GM19463 (cell line): ENCODE data around the gene CCNA2.
A peak's percentile ranks its signal among the peaks of the same experiment; 100 is the strongest.

Source experiments
- ATAC-seq: cut with Tn5 transposase; IDR thresholded peaks from one replicate; pipeline ENCODE4 v1.9.1; 2021; ENCODE audit warnings: mild to moderate bottlenecking, moderate library complexity; ENCODE audit not compliant: unreplicated experiment

Gene CCNA2

GRCh38 chr4:121777625-121778024, 46.1 kb downstream of the CCNA2 start:
- ATAC-seq, result peak; percentile 58

DNA sequence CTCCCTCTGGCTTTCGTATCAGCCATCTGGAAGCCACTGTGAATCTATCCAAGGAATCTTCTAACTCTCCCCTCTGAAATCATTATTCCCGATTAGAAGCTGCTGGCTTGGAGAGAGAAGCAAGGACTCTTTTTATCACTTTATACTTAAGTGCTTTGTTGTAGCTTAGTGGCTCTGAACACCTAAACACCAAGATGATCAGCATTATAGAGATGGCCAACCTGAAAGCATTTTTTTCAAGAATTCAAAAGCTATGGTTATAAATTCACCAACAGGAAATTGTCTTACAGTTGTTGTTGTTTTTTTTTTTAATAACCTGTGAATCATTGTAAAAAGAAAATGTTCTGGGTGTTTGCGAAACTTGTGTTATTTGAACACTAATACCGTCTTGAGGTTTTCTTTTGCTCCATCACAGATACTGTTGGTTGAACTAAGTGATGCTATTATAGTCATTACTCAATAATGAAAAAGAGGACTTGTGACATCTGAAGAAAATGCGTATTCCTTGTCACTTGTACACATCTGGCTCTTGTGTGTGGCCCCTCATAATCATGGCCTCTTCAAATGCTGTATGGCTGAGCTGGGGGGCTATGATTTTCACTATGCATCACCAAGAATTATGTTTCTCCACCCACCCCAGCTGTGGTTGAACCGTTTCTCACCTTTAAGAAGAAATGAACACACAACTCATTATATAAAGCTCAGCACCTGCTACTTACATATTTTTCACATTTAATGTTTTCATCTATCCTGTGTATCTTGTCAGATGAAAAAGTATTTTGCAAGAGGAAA, 46.9 kb downstream of the CCNA2 start:
- no peak for ATAC-seq

- no peak for ATAC-seq
These were observed 49.8 kb downstream of the CCNA2 start for GRCh38 chr4:121773883-121774282.

- ATAC-seq, result no peak
These were observed 51.8 kb downstream of the CCNA2 start for GRCh38 chr4:121771869-121772268.

- ATAC-seq, result no peak
These were observed 54.3 kb downstream of the CCNA2 start for GRCh38 chr4:121769341-121769740.

DNA sequence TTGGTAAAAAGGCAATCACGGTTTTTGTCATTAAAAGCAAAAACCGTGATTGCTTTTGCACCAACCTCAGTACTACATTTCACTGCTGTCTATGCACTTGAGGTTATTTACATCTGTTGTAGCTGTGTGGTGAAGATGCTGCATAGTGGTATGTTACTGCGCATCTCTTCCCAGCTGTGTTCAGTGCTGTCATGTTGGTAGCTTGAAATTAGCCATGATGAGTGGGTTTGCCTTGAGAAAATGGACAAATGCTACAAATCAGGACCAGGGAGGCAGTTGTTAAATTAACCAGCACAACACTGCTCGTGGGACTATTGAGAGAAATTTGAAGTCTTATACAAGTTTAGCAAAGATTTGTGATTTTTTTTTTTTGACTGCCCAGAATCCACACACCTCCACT, 56.5 kb downstream of the CCNA2 start:
- ATAC-seq, result no peak
